K562 (cell line): ENCODE measurements around the gene TNRC6B. TPM values are rescaled to one million over a fixed set of nuclear protein-coding genes. Genes with fewer than 3 reads are reported as not detected.

Source experiments
- ARID3B ChIP-seq: fragments of 250-450 bp; sonication (Bioruptor Pico); IDR thresholded peaks from 2 replicates; pipeline ENCODE4 v1.4.0; 2020; ENCODE audit warnings: borderline replicate concordance
- EP300 ChIP-seq: IDR thresholded peaks from 2 replicates; pipeline ENCODE4 v1.6.1; 2012; ENCODE audit warnings: low read length, improper control_type of control experiment
- FOXK2 ChIP-seq, 2 experiments: fragments of 450-650 bp; IDR thresholded peaks in 1 of 2; conservative IDR thresholded peaks in 1 of 2; 2 replicates each; pipeline ENCODE4 v1.6.1; 2016; ENCODE audit warnings: low read depth in 2 of 2, mild to moderate bottlenecking in 1 of 2
- GABPB1 ChIP-seq: sonication (generic); formaldehyde crosslinking; IDR thresholded peaks from 2 replicates; pipeline ENCODE4 v1.8.0; 2022; ENCODE audit warnings: mild to moderate bottlenecking, missing genetic modification reagents
- IRF9 ChIP-seq: fragments of 450-650 bp; IDR thresholded peaks from 2 replicates; pipeline ENCODE4 v1.6.1; 2016; ENCODE audit warnings: missing biosample characterization, missing genetic modification characterization
- PHB ChIP-seq: fragments of 250-450 bp; sonication (Bioruptor Pico); IDR thresholded peaks from 2 replicates; pipeline ENCODE4 v1.5.0; 2021
- PKNOX1 ChIP-seq: fragments of 450-650 bp; IDR thresholded peaks from 2 replicates; pipeline ENCODE4 v1.6.1; 2016
- POLR2G ChIP-seq: fragments of 200-400 bp; formaldehyde crosslinking; IDR thresholded peaks from 2 replicates; pipeline ENCODE4 v1.6.1; 2017; ENCODE audit warnings: low read depth, mild to moderate bottlenecking, antibody characterized with exemption, low read length, moderate library complexity
- POLR3G ChIP-seq: IDR thresholded peaks from 2 replicates; pipeline ENCODE4 v1.6.1; 2011; ENCODE audit not compliant: insufficient read length, insufficient replicate concordance; ENCODE audit errors: extremely low read depth
- RBFOX2 ChIP-seq: fragments of 200-400 bp; formaldehyde crosslinking; IDR thresholded peaks from 2 replicates; pipeline ENCODE4 v1.6.1; 2017; ENCODE audit warnings: low read depth, mild to moderate bottlenecking, low read length, moderate library complexity
- SIX5 ChIP-seq, 2 experiments: IDR thresholded peaks; 2 replicates each; pipeline ENCODE4 v1.6.1; 2011; ENCODE audit warnings: low read length in 2 of 2, borderline replicate concordance in 1 of 2, low read depth in 1 of 2, mild to moderate bottlenecking in 1 of 2, moderate library complexity in 1 of 2; ENCODE audit not compliant: insufficient read depth in 1 of 2
- SMAD2 ChIP-seq: fragments of 150-350 bp; IDR thresholded peaks from 2 replicates; pipeline ENCODE4 v1.6.1; 2014; ENCODE audit warnings: low read depth, mild to moderate bottlenecking, low read length
- ZBTB2 ChIP-seq: fragments of 450-650 bp; IDR thresholded peaks from 2 replicates; pipeline ENCODE4 v1.6.1; 2016; ENCODE audit warnings: antibody characterized with exemption
- ZBTB33 ChIP-seq: sonication (generic); formaldehyde crosslinking; IDR thresholded peaks from 2 replicates; pipeline ENCODE4 v1.8.1; 2023; ENCODE audit warnings: mild to moderate bottlenecking, missing genetic modification reagents
- ZNF121 ChIP-seq: sonication (generic); formaldehyde crosslinking; conservative IDR thresholded peaks from 2 replicates; pipeline ENCODE4 v1.8.0; 2022; ENCODE audit warnings: missing genetic modification reagents
- ZNF316 ChIP-seq: fragments of 450-650 bp; IDR thresholded peaks from 2 replicates; pipeline ENCODE4 v1.6.1; 2016
- ZNF41 ChIP-seq: fragments of 250-450 bp; sonication (Bioruptor Pico); conservative IDR thresholded peaks from 2 replicates; pipeline ENCODE4 v1.4.0; 2020; ENCODE audit warnings: mild to moderate bottlenecking
- ZNF740 ChIP-seq, 3 experiments: fragments of 200-800 bp in 1 of 3; sonication (Bioruptor generic) in 1 of 3; sonication (generic) in 1 of 3; formaldehyde crosslinking in 1 of 3; IDR thresholded peaks; 2 replicates each; pipeline versions ENCODE4 v1.6.1 to v1.8.0; 2016 to 2022; ENCODE audit warnings: mild to moderate bottlenecking in 2 of 3, missing compliant biosample characterization in 2 of 3, missing genetic modification characterization in 2 of 3, missing genetic modification reagents in 1 of 3
- polyA plus RNA-seq, 8 experiments: library from polyadenylated mRNA; depleted of rRNA in 4 of 8; stranded (reverse) in 5 of 8; unstranded in 3 of 8; fragments of >200 nt; fragmentation: Nextera tagmentation in 2 of 8; fragmentation: Illumina TruSeq in 1 of 8; extraction: Ambion mirVana in 2 of 8; extraction: Trizol in 1 of 8; gene quantifications; 2 replicates each; pipeline versions ENCODE4 v1.2.1 to v1.2.3, GENCODE V29; 2011 to 2014; ENCODE audit warnings: inconsistent platforms in 1 of 8, missing spikeins in 1 of 8
- total RNA-seq, 7 experiments: library from RNA; depleted of rRNA in 6 of 7; stranded (reverse); fragments of >200 nt in 6 of 7; fragmentation: Illumina TruSeq in 2 of 7; extraction: Trizol in 2 of 7; gene quantifications; 2 replicates each; pipeline versions ENCODE4 v1.2.1 to v1.2.3, GENCODE V29; 2011 to 2021; ENCODE audit warnings: low replicate concordance in 1 of 7

TNRC6B gene
- total and polyA plus RNA-seq, 9 of the 15 experiments (the other 6 are each of a cell fraction or from before 2014, with no cell fraction given): 0.96 to 18.8 (median 10.8) TPM

GRCh38 chr22:40176921-40177737, 596 bp upstream of the TNRC6B start (continued):
- no peak for TF ChIP-seq ZNF740 (CRISPR knock-in tag; IDR thresholded peaks at IDR 0.05)
- TF ChIP-seq ZNF740 (tag; IDR thresholded peaks at IDR 0.05): no peak
- no peak for TF ChIP-seq PHB (CRISPR knock-in tag)
- TF ChIP-seq POLR3G: no peak
- TF ChIP-seq GABPB1: no peak
- peak; percentile 50; the same call in 1 of the 2 replicates for TF ChIP-seq EP300
- TF ChIP-seq PKNOX1: no peak
- no peak for TF ChIP-seq ZNF41 (CRISPR knock-in tag)
- TF ChIP-seq IRF9 (tag): no peak
- no peak for TF ChIP-seq POLR2G
- TF ChIP-seq ARID3B (CRISPR knock-in tag): no peak
- no peak for TF ChIP-seq SIX5 (IDR thresholded peaks at IDR 0.05; ENCODE audit: borderline replicate concordance in 1 of 2, insufficient read depth in 1 of 2, low read depth in 1 of 2, low read length in 2 of 2)
- TF ChIP-seq RBFOX2: no peak
- no peak for TF ChIP-seq ZNF121 (CRISPR knock-in tag)
- TF ChIP-seq FOXK2 (conservative IDR thresholded peaks at IDR 0.05 in 1 of 2, IDR thresholded peaks at IDR 0.05 in 1 of 2; ENCODE audit: low read depth in 2 of 2): no peak
- TF ChIP-seq ZNF316: peak; percentile 22; the same call in 1 of the 2 replicates
- no peak for TF ChIP-seq ZBTB2
- no peak for TF ChIP-seq ZBTB33 (CRISPR knock-in tag)
- no peak for TF ChIP-seq SMAD2
